DMS53 treated with DMSO at 0.1 percent for 48 hours (cell line): ENCODE measurements around the gene TBCK.
A peak's percentile ranks its signal among the peaks of the same experiment; 100 is the strongest.

Source experiments
- DNase-seq: peaks from one replicate; lab custom pipeline; 2025; ENCODE audit not compliant: unreplicated experiment; lab: John Stamatoyannopoulos, UW

TBCK gene

DNA sequence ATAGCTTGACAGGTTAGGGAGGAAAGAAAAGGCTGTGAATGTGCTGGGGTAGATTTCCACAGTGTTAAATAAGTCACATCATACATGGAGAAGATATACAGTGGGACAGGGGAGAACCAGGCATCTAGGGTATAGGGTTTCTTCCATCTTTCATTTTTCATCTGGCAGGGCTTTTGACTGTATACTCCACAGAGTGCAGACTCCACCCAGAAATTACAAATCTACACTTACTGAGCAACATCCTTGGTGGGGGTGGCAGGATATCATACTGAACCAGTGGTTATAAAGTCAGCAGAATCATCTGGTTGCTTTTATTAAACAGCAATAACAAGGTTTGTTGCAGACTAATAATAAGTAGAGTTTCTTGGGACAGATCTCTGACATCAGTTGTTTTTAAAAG, 266.5 kb downstream of the TBCK start:
- no peak for DNase-seq

DNA sequence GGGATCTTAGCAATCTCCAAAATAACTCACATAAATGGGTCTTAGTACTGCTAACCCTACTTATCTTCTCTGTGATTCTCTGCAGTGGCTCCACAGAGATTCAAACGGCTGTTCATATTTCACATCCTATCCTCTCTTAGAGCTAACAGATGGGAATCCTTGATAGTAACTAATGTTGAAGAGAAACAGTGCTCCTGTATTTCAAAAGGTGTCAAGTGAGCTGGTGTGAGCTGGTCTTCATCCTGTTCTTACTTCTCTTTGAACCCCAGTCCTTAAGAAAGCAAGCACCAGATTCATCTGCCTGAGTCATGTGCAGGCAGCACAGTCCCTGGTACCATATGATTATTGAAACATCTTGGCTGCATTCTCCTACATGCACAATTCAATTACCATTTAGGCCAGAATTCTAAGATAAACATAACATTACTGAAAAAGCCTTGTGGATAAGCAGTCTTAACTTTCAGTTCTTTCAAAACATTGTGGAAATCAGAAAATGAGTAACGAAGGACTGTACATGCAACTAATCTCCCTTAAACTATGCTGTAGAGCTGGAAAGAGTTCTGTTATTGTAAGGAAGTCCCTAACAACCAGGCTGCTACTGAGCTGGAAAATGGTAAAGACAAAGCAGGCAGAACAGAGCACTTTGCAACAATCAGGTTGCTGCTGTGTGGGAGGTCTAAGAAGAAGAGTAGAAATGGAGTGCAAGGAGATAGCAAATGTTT, 267.6 kb downstream of the TBCK start:
- no peak for DNase-seq

GRCh38 chr4:106046083-106046482, 269.9 kb downstream of the TBCK start:
- no peak for DNase-seq

GRCh38 chr4:106041294-106042002, 274.6 kb downstream of the TBCK start:
- DNase-seq = no peak

- no peak for DNase-seq
These were observed 276.2 kb downstream of the TBCK start for GRCh38 chr4:106039796-106040195.

- no peak for DNase-seq
These were observed 277.1 kb downstream of the TBCK start for GRCh38 chr4:106038908-106039307.

DNA sequence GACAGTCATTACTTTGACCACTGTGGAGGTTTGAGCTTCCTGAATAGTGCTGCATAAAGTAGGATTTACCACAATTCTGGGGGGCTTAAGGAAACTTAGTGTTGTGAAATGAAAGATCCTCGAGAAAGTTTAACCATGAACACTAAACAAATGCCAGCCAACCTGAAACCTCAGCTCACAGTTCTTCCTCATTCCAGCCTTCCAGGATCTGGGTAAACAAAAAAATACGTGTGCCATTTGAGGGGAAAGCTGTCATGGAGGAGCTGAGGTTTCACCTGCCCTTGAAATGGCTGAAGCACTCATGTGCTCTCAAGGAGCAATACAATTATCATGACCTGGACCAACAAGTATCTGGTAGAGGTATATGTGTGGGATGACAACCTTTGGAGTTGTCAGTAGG, 278.0 kb downstream of the TBCK start:
- peak; percentile 35 for DNase-seq

DNA sequence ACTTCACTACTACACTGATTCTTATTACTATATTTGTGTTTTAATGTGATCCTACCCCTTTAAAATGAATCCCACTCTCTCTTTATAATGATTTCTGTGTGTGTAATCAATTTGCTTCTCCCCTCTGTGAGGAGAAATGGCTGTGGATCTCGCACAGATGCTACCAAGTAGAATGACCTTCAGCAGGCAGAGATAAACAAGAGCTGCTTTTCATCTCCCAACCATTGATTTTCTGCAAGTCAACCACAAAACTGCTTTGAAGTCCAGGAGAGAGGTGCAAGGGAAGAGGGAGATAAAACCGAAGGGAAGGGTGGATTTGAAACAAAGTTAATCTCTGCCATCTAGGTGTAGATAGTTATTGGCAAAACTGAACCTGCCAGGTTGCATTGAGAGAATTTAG, 279.2 kb downstream of the TBCK start:
- no peak for DNase-seq

DNA sequence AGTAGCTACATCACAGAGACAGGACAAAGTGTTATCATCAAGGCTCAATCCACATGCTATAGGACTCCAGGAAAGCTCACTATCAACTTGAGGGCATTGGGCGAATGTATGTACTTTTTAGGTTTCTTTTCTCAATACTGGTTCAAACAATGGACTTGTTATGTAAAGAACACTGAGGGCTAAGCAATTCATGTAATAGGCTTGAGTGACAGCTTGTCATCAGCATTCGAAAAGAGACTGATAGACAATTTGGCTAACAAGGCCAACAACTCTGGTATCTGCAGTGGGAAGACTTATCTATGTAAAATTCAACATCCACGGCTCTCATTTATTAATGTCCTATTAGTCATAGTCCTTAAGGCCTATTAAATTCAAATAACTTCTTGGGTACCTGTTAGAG, 279.7 kb downstream of the TBCK start:
- no peak for DNase-seq

DNA sequence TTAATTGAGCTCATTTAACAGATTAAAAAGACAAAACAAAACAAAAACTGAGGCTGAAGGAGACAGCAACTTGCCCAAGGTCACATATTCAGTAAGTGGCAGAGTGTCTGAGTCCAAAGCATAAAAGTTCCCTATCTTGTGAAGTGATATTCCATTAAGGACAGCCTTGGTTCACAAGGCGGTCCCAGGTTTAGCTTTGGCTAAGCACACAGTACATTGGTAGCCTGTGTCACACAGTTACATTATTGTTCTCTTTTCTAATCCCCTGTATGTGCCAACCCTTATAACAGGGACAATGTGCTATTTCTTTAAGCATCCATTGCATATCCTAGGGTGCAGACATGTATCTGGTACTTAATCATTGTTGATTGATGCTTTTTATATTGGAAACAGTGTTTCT, 280.8 kb downstream of the TBCK start:
- DNase-seq = no peak

- DNase-seq = no peak
These were observed 281.3 kb downstream of the TBCK start for GRCh38 chr4:106034751-106035150.

GRCh38 chr4:106034220-106034619, 281.8 kb downstream of the TBCK start:
- no peak for DNase-seq

GRCh38 chr4:106033469-106033868, 282.5 kb downstream of the TBCK start:
- DNase-seq = no peak

DNA sequence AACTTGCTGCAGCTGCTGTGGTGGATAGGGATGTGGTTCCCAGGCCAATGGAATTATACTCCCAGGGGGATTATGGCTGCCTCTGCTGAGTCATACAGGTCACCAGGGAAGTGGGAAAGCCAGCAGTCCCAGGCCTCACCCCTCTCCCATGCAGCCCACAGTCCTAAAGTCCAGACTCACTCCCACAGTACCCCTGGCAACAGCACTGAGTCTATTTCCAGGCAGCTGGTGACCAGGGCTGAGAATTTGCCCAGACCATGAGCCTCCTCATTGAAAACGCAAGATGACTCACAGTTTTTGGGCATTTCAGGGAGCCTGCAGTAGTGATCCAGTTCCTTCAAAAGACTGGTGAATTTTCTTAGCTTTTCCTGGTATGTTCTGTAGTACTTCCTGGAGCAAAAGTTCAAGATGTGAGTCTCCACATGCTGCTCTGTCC, 283.1 kb downstream of the TBCK start:
- no peak for DNase-seq

GRCh38 chr4:106022454-106022853, 293.6 kb downstream of the TBCK start:
- no peak for DNase-seq

DNA sequence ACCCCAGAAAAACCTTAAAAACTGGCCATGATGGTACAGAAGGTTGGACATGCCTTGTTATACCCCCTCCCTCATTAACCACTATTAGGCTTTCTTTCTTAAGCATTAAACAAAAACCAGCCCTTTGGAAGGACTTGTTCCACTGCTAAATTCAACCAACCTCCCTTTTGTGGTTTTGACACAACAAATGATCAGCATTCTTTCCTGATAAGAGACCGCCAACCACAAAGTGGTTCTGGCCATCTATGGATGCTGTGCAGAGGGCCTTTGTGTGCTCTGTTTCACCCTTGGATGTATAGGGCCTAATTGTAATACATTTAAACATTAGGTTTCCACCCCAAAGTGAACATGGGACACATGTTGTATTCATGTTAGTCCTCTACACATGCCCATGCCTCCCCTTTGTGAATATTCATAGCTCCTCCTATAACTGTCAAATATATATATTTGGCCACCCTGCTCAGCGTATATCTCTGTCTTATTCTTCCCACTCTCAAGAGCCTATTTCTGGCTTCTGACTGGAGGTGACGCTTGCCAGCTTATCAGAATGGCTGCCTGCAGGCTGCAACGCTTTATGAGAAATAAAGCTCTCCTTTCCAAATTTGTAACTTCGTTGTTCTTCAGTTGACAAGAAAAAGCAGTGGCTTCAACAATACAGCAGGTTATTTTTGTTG, 294.1 kb downstream of the TBCK start:
- no peak for DNase-seq

DNA sequence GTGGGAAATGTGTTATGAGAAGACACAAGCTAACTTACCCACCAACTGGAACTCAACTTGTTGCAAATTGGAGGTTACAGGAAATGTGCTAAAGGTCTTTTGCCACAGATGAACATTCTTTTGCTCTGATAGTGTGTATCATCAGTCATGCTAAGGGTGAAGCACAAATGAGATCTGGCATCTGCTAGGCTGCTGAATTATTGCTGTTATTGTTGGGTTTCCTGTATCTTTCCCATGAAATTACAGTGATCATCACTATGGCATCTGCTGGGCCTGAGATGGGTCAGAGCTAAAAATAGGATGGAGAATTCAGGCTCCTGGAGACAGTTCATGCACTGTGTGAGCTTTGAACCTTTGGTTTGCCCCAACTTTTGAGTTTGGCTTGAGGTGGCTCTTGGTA, 296.2 kb downstream of the TBCK start:
- DNase-seq = no peak

DNA sequence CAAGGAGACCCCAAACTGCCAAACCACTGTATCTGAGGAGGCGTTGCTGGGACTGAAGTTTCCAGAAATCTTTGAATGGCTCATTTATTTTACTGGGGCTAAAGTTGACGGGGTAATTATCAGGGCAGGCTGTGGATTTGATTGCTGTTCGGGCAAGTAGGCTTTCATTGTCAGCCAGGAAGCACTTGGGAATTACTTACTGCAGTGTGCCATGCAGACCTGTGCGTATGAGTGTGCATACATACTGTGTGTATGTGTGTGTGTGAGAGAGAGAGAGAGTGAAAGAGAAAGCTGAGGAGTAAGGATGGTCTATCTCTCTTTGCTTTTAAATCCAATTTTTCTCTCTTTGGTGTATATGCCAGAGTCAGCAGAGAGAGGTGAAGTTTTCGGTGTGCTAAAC, 298.0 kb downstream of the TBCK start:
- DNase-seq = no peak

DNA sequence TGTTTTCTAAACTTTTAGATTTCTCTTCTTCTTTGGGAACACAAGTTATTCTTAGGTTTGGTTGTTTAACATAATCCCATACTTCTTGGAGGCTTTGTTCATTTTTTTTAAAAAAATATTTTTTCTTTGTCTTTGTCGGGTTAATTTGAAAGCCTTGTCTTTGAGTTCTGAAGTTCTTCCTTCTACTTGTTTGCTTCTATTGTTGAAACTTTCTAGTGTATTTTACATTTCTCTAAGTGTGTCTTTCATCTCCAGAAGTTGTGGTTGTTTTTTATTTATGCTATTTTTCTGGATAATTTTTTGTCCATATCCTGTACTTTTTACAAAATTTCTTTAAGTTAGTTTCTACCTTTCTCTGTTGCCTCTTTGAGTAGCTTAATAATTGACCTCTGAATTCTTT, 304.6 kb downstream of the TBCK start:
- DNase-seq = no peak

DNA sequence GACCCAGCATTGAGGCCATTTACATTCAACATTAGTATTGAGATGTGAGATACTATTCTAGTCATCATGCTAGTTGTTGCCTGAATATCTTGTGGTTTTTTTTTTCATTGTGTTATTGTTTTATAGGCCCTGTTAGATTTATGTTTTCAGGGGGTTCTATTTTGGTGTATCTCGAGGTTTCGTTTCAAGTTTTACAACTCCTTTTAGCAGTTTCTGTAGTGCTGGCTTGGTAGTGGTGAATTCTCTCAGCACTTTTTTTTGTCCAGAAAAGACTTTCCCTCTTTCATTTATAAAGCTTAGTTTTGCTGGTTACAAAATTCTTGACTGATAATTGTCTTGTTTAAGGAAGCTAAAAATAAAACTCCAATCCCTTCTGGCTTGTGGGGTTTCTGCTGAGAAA, 305.2 kb downstream of the TBCK start:
- no peak for DNase-seq

DNA sequence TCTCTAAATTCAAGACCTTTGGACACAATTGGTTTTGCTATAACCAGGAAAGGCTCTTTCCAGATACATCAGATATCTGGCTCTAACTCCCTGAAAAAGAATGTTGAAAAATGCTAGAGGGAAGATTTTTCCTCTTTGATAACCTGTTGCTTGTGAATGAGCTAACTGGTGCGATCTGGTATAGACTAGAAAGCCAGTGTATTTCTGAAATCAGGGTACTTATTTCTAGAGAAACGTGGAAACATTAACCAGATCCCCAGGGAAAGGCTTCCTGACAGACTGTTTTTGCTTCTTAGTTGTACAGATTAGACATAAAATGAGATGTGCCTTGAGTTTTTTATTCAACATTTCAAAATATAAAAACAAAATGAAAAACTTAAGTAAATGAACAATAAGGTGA, 313.0 kb downstream of the TBCK start:
- DNase-seq = no peak
